Activated T-helper 1 cell treated with Interleukin-2 at 50 U/mL for 16 hours (primary cell): ENCODE data around the gene LPIN3.
"Not testable (repeated sequence)": the region's sequence is repeated elsewhere in the genome, so short reads cannot be mapped to it uniquely, and the experiment has no call there.

Source experiments
- DNase-seq: peaks from one replicate; pipeline ENCODE4 v3.0.0-alpha.2; 2020; ENCODE audit warnings: low read depth

The LPIN3 gene

GRCh38 chr20:41340327-41341055, at the start of gene LPIN3:
TSS of gene LPIN3 (plus strand) at chr20:41340821. CDS start at chr20:41345804, 4,983 bp downstream.
- peak; percentile 27 for DNase-seq

GRCh38 chr20:41293269-41294037, 47.2 kb upstream of the LPIN3 start:
- no peak for DNase-seq

GRCh38 chr20:41299899-41300298, 40.7 kb upstream of the LPIN3 start:
- DNase-seq: no peak

- no peak for DNase-seq
Measured at GRCh38 chr20:41300383-41300782, 40.2 kb upstream of the LPIN3 start.

GRCh38 chr20:41300886-41301285, 39.7 kb upstream of the LPIN3 start:
- no peak for DNase-seq

- no peak for DNase-seq
Measured at GRCh38 chr20:41304002-41304401, 36.6 kb upstream of the LPIN3 start.

GRCh38 chr20:41304424-41305079, 36.1 kb upstream of the LPIN3 start:
- no peak for DNase-seq

GRCh38 chr20:41306061-41306727, 34.4 kb upstream of the LPIN3 start:
- DNase-seq: no peak

GRCh38 chr20:41307021-41307420, 33.6 kb upstream of the LPIN3 start:
- no peak for DNase-seq

- DNase-seq: no peak
Measured at GRCh38 chr20:41308290-41308711, 32.3 kb upstream of the LPIN3 start.

GRCh38 chr20:41308726-41309413, 31.8 kb upstream of the LPIN3 start:
- no peak for DNase-seq

GRCh38 chr20:41309817-41310216, 30.8 kb upstream of the LPIN3 start:
- no peak for DNase-seq

- DNase-seq: not testable (repeated sequence)
Measured at GRCh38 chr20:41312009-41312408, 28.6 kb upstream of the LPIN3 start.

GRCh38 chr20:41314386-41314785, 26.2 kb upstream of the LPIN3 start:
- DNase-seq: no peak

- no peak for DNase-seq
Measured at GRCh38 chr20:41316051-41316450, 24.6 kb upstream of the LPIN3 start.

- peak; percentile 64 for DNase-seq
Measured at GRCh38 chr20:41316602-41317545, 23.7 kb upstream of the LPIN3 start.

GRCh38 chr20:41317546-41318270, 22.9 kb upstream of the LPIN3 start, which contains the start of gene ZHX3:
TSS of gene ZHX3 (minus strand) at chr20:41317731. CDS start at chr20:41204916, 112,815 bp downstream.
- peak; percentile 97 for DNase-seq

GRCh38 chr20:41318271-41318649, 22.4 kb upstream of the LPIN3 start:
- DNase-seq: no peak

GRCh38 chr20:41320441-41320840, 20.2 kb upstream of the LPIN3 start:
- DNase-seq: no peak

- DNase-seq: no peak
Measured at GRCh38 chr20:41320976-41321375, 19.6 kb upstream of the LPIN3 start.
